ENCODE measurements around the gene TMEM108. TPM values are rescaled to one million over a fixed set of nuclear protein-coding genes. Genes with fewer than 3 reads are reported as not detected.

Gene TMEM108
- total and polyA plus RNA-seq, 10 of the 15 experiments (the other 5 are each of a cell fraction or from before 2014, with no cell fraction given): 0.02 to 0.58 (median 0.12) TPM; not detected in 5

DNA sequence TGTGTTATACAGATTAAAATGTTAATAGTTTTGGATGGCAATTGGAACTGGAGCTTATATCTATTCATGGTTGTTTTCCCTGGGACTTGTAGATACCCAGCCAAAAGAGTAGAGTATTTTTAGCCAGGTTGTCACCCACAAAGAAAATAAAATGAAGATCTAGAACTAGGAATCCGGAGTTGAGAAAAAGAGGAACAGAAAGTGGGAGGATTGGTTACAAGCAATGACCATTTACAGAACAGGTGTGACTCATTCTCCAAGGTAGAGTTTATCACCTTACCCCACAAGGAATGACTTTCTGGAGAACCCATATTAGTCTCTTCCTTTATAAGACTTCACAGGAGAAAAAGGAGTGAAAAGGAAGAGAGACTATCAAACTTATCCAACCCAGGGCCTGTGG is 99.8 kb downstream of the TMEM108 start (continued):
- no peak for TF ChIP-seq KLF5 (IDR thresholded peaks at IDR 0.05; ENCODE audit: partially characterized antibody)
- TF ChIP-seq SREBF2 (IDR thresholded peaks at IDR 0.05; ENCODE audit: low read length): no peak
- TF ChIP-seq WRNIP1 (IDR thresholded peaks at IDR 0.05; ENCODE audit: borderline replicate concordance, low read depth, low read length): no peak
- TF ChIP-seq NFXL1 (IDR thresholded peaks at IDR 0.05; ENCODE audit: borderline replicate concordance): no peak
- no peak for TF ChIP-seq CHD4 (IDR thresholded peaks at IDR 0.05)
- no peak for TF ChIP-seq RAD21 (IDR thresholded peaks at IDR 0.05; ENCODE audit: insufficient read depth, low read depth, low read length)
- TF ChIP-seq CEBPZ (IDR thresholded peaks at IDR 0.05; ENCODE audit: low read depth, low read length): no peak
- TF ChIP-seq, protein P1, sequence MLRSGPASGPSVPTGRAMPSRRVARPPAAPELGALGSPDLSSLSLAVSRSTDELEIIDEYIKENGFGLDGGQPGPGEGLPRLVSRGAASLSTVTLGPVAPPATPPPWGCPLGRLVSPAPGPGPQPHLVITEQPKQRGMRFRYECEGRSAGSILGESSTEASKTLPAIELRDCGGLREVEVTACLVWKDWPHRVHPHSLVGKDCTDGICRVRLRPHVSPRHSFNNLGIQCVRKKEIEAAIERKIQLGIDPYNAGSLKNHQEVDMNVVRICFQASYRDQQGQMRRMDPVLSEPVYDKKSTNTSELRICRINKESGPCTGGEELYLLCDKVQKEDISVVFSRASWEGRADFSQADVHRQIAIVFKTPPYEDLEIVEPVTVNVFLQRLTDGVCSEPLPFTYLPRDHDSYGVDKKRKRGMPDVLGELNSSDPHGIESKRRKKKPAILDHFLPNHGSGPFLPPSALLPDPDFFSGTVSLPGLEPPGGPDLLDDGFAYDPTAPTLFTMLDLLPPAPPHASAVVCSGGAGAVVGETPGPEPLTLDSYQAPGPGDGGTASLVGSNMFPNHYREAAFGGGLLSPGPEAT (IDR thresholded peaks at IDR 0.05; ENCODE audit: low read depth): peak; percentile 92
- TF ChIP-seq SMARCA5 (IDR thresholded peaks at IDR 0.05): no peak
- TF ChIP-seq MYB (IDR thresholded peaks at IDR 0.05; ENCODE audit: borderline replicate concordance, low read depth, low read length): no peak
- TF ChIP-seq POLR2AphosphoS5 (IDR thresholded peaks at IDR 0.05; ENCODE audit: low read length): no peak
- TF ChIP-seq, protein P2, sequence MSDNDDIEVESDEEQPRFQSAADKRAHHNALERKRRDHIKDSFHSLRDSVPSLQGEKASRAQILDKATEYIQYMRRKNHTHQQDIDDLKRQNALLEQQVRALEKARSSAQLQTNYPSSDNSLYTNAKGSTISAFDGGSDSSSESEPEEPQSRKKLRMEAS (IDR thresholded peaks at IDR 0.05; ENCODE audit: low read depth, low read length): no peak
- peak; percentile 32; the same call in 1 of the 2 replicates for TF ChIP-seq CREM (IDR thresholded peaks at IDR 0.05; ENCODE audit: low read depth)
- no peak for TF ChIP-seq FOS (IDR thresholded peaks at IDR 0.05; ENCODE audit: borderline replicate concordance, extremely low read depth, insufficient read length)
- peak; percentile 29 for TF ChIP-seq BCL3 (IDR thresholded peaks at IDR 0.05; ENCODE audit: borderline replicate concordance, insufficient read depth, low read depth, low read length, poor library complexity, severe bottlenecking)

Measured in GM12878 (cell line).